DMS153 treated with DMSO at 0.1 percent for 48 hours (cell line): ENCODE results near the gene FIGNL2.
"Not testable (repeated sequence)": the region's sequence is repeated elsewhere in the genome, so short reads cannot be mapped to it uniquely, and the experiment has no call there.

Experiments used
- DNase-seq: peaks from one replicate; lab custom pipeline; 2025; ENCODE audit not compliant: unreplicated experiment; lab: John Stamatoyannopoulos, UW

FIGNL2 gene

DNA sequence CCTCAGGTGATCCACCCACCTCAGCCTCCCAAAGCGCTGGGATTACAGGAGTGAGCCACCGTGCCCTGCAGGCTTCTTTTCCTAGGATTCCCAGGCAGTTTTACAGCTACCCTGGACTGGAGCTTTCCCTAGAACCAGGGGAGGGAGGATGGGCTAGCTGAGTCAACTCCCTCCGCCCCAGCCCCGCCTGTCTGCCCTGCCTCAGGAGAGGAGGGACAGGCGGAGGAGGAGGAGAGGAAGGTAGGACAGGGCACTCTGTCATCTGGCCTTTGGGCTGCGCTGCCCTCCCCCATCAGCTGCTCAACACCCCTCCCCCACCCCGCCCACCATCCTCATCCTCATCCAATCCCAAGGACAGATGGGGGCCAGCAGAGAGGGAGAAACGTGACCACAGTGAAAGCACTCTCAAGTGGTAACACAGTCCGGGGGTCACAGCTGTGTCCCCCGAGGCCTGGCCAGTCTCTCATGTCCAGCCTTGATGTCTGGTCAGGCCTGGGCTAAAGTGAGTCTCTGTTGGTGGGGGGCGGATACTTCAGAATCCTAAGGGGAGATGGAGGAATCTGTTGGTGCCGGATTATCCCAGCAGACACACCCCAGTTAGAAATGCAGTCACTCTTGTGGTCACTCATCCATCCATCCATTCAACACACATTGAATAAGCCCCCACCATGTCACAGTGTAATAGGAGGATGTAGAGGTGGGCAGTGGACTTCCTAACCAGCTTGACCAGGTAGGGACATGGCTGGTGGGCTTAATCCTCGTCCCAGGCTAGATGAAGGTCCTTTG is 12.3 kb downstream of the FIGNL2 start:
- no peak for DNase-seq

DNA sequence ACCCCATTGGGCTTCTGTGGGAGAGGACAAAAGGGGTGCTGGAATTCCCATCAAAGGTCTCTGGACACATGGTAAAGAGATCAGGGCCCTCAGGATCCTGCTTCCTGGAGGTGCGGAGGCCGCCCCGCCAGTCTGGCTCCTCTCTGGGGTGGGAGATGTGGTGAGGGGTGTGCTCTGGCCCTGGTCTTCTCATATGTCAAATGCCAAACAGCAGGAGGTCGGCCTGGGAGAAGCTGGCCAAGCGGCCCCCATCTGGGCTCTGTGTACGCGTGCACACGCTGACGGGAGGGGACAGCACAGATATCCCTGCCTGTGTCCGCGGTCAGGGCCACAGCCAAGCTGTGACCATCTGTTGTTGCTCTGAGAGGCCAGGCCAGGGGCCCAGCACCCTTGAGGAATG is 14.1 kb downstream of the FIGNL2 start:
- no peak for DNase-seq

DNA sequence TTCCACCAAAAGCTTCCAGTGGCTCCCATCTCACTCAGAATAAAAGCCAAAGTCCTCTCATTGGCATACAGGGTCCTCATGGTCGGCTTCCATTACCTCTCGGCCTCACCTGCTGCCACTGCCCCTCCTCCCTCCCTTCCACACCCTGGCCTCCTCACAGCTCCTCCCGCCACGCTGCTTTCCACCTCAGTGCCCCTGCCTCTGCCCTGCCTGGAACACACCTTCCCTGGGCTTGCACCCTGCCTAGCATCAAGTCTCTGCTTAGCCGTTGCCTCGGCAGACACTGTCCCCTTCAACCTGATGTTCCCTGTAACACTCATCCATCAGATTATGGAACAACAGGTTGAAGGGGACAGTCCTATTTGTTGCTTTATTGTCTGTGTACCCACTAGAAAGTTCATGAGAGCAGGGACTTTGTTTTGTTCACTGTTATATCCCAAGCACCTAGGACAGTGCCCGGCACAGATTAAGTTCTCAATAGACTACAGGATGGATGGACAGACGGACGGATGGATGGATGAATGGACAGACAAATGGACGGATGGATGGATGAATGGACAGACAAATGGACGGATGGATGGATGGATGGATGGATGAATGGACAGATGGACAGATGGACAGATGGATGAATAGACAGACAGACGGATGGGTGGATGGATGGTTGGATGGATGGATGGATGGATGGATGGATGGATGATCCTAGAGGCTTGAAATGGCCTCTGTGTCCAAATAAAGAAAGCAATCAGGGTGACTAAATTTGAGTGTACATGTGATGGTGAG is 14.9 kb downstream of the FIGNL2 start:
- no peak for DNase-seq

DNA sequence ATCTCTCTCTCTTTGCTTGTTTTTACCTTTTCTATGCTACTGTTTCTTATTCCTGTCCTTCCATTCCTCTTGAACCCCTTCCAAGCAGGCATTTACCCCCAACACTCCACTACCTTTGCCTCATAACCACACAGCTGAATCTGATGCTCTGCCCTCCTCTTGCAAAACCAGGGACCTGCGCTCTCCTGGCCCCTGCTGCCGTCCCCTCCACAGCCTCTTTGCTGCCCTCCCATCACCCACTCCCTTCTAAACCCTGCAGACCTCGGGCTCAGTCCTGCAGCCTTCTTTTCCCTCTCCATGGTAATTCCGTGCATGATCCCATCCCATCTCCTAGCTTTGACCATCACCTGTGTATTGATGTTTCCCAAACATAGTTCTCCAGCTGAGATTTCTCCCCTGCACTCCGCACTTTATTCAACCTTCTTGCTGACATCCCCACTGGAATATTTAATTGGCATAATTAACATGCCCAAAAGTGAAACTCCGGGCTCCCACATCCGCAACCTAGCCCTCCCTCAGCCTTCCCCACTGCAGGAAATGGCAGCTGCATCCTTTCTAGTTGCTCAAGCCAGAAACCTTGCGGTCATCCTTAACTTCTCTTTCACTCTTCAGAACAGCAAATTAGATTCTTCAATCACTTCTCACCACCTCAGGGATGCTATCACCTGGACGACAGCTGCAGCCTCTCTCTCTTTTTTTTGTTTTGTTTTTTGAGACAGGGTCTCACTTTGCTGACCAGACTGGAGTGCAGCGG is 16.0 kb downstream of the FIGNL2 start:
- DNase-seq = no peak

DNA sequence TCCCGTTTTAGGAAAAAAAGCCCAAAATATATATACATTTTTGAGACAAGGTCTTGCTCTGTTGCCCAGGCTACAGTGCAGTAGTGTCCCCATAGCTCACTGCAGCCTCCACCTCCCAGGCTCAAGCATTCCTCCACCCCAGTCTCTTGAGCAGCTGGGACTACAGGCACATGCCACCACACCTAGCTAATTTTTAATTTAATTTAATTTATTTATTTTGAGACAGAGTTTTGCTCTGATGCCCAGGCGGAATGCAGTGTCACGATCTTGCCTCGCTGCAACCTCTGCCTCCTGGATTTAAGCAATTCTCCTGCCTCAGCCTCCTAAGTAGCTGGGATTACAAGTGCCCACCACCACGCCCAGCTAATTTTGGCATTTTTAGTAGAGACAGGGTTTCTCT is 16.7 kb downstream of the FIGNL2 start:
- not testable (repeated sequence) for DNase-seq

DNA sequence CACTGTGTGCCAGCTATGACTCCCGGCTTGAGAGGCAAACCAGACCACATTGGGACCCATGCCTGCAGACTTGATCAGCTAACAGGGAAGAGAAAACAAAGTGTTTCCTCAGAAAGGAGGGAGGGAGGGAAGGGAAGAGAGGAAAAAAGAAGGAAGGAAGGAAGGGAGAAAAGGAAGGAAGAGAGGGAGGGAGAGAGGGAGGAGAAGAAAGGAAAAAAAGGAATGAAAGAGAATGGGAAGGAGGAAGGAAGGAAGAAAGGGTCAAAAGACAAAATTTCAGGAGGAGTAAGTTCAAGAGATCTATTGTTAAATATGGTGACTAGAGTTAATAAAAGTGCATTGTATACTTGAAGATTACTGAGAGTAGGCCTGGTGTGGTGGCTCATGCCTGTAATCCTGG is 18.9 kb downstream of the FIGNL2 start:
- no peak for DNase-seq

DNA sequence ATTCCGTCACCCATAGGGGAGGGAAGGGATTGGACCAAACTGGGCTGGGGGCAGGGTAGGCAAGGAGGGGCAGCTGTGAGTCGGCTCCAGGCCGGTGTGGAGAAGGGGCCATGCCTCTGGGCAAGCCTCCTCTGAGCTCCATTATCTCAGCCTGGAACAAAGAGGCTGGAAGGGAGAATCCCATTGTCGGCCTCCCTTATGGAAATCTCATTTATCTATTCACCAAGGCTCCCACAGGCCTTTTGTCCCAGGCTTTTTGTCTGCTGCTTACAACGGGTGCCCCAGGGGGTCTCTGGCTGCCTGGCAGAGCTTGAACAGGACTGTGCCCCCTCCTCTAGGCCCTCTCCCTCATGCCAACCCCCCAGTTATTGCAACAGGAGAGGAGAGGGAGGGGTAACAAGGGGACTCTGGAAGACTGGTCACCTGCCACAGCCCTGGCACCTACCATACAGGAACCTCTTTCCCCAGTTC is 19.5 kb downstream of the FIGNL2 start:
- no peak for DNase-seq

DNA sequence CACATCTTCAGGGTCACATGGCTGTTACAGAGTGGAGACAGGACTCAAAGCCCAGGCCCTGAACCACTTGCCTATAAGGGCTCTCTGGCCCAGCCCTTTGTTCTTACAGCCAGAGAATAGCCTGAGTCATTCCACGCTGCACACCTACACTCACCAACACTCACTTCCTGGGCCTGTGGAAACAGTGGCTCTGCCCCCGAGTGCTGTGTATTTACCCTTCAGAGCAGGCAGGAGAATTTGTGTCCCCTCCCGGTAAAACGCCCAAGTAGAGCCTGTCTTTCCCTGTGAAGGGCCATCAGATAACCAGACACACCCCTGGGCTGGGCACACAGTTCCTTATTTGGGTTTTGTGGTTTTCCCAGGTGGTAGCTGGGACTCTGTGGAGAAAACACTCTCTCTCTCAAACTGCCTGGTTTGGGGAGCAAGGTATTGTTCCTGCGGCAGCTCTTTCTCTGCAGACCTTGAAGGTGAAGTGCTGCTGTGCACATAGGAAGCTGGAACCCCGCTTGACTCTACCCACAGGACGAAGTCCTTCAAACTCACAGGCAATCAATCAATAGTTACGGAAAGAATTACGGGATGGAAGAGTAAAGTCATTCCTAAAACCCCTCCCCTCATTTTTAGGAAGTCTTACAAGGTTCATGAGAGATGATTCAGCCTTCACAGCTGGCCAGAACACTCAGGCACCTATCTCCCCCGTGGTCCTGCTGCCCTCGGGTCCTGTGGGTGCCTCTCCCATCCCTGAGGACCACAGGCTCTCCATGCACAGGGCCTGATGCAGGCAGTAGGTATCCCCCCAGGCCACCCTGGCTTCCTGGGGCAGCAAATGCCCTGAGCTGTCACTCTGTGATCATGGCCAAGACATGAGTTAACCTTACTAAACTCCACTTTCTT is 20.3 kb downstream of the FIGNL2 start:
- DNase-seq = no peak

DNA sequence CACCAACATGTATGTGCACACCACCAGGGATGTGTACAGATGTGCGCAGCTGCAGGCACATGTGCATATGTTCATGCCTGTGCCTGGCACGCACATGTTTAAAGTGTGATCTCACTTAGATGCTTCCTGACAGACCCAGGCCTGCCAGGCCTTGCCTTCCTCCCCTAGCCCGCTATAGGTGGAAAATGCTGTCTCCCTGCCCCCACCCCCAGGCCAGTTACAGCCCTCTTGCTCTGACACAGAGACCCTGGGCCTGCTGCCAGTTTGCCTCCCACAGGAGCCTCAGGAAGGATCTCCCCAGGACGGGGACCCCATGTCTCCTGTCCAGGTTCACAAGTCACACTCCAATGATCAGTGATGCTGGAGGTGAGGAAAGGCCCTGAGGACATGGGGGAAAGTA is 21.6 kb downstream of the FIGNL2 start:
- no peak for DNase-seq

DNA sequence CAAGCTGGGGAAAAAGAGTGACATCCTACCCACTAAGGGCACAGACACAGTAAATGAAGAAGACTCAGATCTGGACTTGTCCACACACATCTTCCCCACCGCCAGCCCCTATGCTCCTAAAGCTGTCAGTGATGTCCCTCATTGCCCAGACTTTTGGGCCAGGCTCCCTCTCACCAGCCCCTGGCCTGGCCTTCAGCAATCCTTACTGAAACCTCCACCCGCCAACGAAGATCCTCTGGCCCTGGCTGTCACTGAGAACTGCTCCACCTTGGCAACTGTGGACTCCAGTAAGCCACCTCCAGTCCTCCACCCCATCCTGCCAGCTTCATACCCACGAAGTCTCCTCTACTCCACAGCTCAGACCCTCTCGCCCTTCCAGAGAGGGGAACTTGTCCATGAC is 23.3 kb downstream of the FIGNL2 start:
- no peak for DNase-seq

DNA sequence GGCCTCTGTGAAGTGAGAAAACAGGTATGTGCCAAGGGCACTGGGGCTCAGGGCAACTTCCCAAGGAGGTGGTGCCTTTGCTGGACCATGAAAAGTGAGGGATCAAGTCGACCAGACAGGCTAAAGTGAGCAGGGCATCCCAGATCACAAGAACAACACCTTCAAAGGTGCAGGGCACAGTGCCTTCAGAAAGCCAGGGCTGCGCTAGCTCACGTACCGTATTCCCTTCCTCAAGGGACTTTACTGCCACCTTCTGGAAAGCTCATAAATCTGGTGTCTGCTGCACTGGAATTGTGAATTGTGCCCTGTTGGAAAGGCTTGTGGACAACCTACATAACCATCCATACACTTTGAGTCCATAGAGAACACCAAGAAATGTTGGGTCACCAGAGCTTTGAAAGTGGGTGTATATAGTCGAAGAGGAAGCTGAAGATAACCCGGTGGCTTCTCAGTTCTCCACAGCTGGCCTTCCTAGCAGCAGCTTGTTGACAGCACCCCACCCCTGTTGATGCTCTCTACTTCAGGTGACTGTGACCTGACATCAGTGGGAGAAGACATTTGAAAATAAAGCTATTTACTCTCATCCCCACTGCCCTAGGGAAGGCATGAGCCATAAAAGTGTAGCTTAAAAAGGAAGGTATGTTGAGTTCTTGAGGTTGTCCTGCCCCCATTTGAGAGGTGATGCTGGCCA is 24.5 kb downstream of the FIGNL2 start:
- DNase-seq = peak; percentile 60

DNA sequence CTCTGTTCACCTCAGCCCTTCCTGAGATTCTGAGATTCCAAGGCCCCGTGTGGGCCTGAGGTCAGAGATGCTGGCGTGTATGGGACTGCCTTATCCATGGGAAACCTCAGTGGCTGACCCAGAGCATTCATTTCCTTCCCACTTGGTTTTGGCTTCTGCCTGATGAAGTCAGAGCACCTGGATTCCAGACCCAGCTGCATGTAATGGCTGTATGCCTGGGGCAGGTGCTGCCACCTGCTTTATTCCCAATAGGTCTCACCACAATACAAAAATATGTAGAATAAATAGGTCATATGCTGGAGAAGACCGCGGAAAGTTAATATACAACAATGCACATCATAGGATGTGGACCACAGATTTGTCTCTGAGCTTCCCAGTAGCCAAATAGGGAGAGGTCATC is 25.6 kb downstream of the FIGNL2 start:
- no peak for DNase-seq

DNA sequence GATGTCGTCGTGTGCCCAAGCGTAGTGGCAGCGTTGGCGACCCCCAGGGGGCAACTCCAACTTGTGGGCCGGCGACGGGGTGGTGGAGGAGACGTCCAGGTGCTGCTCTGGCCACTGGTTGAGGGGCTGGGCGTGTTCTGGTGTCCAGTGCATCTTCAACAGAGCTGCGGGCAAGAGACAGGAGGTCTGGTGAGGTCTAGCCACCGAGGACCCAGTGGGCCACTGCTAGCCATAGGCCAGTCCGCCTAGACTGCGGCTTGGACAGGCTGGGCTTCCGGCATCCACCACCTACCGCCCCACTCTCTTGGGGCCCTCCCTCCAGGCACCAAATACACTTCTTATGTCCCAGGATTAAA is 26.3 kb downstream of the FIGNL2 start:
- no peak for DNase-seq

DNA sequence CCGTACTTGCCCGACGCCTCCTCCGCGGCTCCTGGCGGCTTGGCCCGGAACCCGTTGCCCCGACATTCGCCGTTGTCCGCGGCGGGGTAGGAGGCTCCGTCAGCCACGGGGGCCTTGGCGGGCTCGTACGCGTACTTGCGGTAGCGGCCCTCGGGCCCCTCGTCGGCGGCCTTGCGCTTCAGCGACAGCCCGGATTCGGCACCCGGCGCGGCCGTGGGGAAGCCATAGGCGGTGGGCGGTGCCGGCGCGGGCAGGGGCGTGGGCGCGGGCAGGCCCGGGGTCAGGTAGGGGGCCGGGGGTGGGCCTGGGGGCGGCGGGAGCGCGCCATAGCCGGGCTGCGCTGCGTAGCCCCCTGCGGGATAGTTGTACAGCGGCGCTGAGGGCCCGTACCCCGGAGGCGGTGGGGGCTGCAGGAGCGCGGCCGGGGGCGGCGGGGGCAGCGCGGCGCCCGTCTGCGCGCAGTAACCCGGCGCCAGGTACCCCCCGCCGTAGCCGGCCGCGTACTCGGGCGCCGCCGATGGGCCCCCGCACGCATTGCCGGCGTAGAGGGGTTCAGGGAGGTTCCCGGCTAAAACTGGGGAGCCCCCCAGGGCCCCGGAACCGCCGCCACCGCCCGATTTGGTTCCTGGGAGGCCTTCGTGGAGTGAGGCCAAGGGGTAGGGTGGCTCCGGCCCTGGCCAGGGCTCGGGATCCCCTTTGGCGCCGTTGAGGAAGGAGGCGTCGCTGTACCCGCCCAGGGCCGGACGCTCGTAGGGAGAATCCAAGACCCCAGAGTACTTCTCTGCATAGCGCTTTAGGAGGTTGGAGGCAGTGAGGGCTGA is 26.9 kb downstream of the FIGNL2 start:
- DNase-seq = no peak

DNA sequence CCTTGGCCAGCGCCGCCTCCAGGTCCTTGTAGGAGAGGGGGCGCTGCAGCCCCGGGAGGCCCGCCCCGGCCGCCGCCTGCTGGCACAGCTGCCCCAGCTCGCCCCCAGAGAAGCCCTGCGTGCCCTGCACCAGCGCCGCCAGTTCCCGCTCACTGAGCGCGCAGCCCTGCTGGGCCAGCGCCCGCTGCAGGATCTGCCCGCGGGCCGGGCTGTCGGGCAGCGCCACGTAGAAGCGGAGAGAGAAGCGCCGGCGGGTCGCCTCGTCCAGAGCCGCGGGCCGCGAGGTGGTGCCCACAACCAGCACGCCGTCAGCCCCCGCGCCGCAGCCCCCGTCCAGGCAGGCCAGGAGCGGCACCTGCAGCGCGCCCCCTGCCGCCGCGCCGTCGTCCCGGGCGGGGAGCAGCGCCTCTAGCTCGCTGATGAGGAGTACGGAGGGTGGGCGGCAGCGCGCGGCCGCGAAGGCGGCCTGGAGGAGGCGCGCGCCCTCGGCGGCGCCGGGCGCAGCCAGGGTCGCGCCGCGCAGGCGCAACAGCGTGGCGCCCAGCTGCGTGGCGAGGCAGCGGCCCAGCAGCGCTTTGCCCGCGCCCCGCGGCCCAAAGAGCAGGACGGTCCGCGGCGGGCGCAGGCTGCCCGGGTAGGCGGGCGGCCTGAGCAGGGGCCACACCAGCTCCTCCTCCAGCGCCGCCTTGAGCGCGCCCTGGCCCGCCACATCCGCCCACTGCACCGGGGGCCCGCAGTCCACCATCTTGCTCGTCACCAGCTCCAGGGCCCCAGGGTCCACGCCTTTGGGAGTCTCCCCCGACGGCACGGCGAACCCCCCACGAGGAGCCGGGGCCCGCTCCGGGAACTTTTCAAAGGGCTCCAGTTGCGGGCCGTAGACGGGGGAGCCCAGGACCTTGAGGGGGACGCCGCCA is 27.7 kb downstream of the FIGNL2 start:
- DNase-seq = peak; percentile 64

DNA sequence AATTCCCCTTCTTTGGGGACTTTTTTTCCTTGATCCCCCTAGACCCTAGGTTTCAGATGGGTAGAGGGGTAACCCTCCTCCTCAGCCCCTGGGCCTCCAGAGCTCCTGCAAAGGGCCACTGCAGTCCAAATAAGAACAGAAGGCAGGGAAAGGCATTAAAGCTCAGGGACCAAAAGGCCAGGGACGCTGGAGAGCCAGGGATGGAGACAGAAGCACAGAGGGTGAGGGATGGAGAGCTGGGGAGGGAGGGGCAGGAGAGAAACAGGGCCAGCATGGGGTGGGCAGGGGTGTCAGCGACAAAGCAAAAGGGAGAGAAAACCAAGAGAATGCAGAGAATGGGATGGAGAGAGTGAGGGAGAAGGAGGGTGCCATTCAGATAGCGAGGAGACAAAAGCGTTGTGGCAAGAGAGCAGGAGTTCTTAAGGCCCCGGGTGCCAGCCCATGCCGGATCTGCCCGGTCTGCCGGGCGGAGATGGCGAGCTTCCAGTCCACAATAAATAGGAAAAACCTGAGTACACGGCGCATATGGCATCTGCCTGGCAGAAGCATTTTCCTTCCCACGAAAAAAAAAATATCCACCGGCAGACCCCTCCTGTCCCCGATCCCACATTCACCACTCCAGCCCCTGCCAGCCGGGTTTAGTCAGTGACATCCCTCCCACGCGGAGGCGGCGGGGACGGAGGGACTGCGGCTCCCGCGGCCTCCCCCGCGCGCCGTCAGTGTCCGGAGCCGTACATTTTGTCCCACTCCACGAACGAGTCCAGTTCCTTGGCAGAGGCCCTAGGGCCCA is 28.6 kb downstream of the FIGNL2 start:
- no peak for DNase-seq

DNA sequence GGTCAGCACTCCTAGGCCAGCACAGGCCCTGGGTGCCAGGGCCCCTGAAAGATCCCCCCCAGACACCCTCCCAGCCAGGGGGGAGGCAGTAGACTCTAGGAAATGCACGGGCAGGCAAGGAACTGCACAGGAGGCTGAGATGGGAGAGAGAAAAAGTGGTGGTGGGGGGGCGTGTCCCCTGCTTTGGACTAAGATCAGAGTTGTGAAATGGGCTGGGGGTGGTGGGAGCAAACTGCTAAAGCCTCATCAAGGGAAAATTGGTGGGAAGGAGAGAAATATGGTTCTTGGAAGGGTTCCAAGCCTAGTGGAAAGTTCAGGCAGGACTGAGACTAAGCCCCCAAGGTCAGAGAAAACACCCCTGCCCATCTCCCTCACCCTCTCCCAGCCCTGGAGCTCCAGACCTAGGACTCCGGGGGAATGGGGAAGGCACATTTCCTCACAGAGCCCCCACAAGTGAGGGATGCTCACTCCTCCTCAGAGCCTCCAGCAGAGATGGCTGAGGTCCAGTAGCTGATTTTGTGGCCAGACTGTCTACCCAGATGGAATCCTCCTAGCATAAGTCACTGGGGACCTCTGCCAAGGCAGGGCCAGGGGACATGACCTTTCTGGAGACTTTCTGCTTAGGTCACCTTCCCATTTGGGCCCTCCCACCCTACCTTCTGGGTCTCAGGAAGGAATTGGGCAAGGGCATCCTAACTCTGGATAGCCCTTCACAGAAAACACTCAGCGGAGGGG is 29.8 kb downstream of the FIGNL2 start:
- DNase-seq = no peak
